GM12878 (cell line): Measurements from ENCODE around the gene CORO1C. TPM values are rescaled to one million over a fixed set of nuclear protein-coding genes. Genes with fewer than 3 reads are reported as not detected.

ENCODE experiments used
- ATAC-seq: fragments of 200-7000 bp; cut with Tn5 transposase; 3 replicates; pipeline ENCODE4 v1.9.1; 2020; ENCODE audit warnings: mild to moderate bottlenecking, moderate library complexity
- BruUV-seq: library from RNA; stranded (reverse); fragments of 400-500 nt; replicated peaks from 2 replicates; lab custom pipeline; 2021; lab: Mats Ljungman, UMichigan
- CTCF ChIA-PET: fragments of 300-600 bp; sonication (Branson Sonifier 250); formaldehyde crosslinking; extraction: SDS; loops from one replicate; lab custom pipeline; 2021; ENCODE audit warnings: inconsistent platforms; lab: Yijun Ruan, JAX
- POLR2A ChIA-PET: fragments of 350-600 bp; formaldehyde crosslinking; extraction: SDS; loops from one replicate; lab custom pipeline; 2021; ENCODE audit warnings: inconsistent platforms; lab: Charles Lee
- RAD21 ChIA-PET: fragments of 300-600 bp; sonication (Branson Sonifier 250); formaldehyde crosslinking; loops from one replicate; lab custom pipeline; 2023; ENCODE audit warnings: antibody characterized with exemption; ENCODE audit not compliant: unreplicated experiment; lab: Charles Lee
- SMC1A ChIA-PET: fragments of 300-600 bp; sonication (Branson Sonifier 250); formaldehyde crosslinking; loops from one replicate; lab custom pipeline; 2023; ENCODE audit not compliant: unreplicated experiment, uncharacterized antibody; lab: Charles Lee
- DNase-seq: peaks from one replicate; pipeline ENCODE4 v3.0.0-alpha.2; 2011; ENCODE audit warnings: low read depth, low spot score
- FAIRE-seq: peaks from 3 replicates; lab custom pipeline; 2011; peaks lifted over from hg19 to GRCh38; lab: Jason Lieb, UNC
- H2AFZ ChIP-seq: 2 replicates; pipeline ENCODE4 v1.6.0; 2011; ENCODE audit warnings: low read depth, low read length, control low read depth; ENCODE audit not compliant: control insufficient read depth
- H3K27ac ChIP-seq: 2 replicates; pipeline ENCODE4 v1.5.1; 2011; ENCODE audit warnings: control low read depth; ENCODE audit not compliant: control insufficient read depth, insufficient read depth
- H3K27me3 ChIP-seq, 2 experiments: replicated peaks in 1 of 2; 2 replicates each; pipeline versions ENCODE4 v1.6.0 to v1.6.1; 2011; ENCODE audit warnings: low read length in 1 of 2; ENCODE audit not compliant: control insufficient read depth in 2 of 2, insufficient read depth in 2 of 2
- H3K36me3 ChIP-seq, 2 experiments: 2 replicates each; pipeline ENCODE4 v1.5.1; 2011; ENCODE audit warnings: low read length in 1 of 2; ENCODE audit not compliant: control insufficient read depth in 2 of 2, insufficient read depth in 2 of 2
- H3K4me1 ChIP-seq: 2 replicates; pipeline ENCODE4 v1.6.1; 2011; ENCODE audit warnings: mild to moderate bottlenecking, low read length, moderate library complexity, mixed read lengths; ENCODE audit not compliant: control insufficient read depth, insufficient read depth
- H3K4me2 ChIP-seq: 2 replicates; pipeline ENCODE4 v1.6.0; 2011; ENCODE audit warnings: control low read depth; ENCODE audit not compliant: control insufficient read depth, insufficient read depth
- H3K4me3 ChIP-seq: fragments of 200-600 bp; sonication (generic); 2 replicates; pipeline ENCODE4 v1.5.1; 2016
- H3K79me2 ChIP-seq: 2 replicates; pipeline ENCODE4 v1.6.0; 2011; ENCODE audit warnings: low read length; ENCODE audit not compliant: control insufficient read depth, insufficient read depth
- H3K9ac ChIP-seq: 2 replicates; pipeline ENCODE4 v1.8.0; 2011; ENCODE audit warnings: low read length, control low read depth, mixed read lengths; ENCODE audit not compliant: control insufficient read depth, insufficient read depth
- H3K9me3 ChIP-seq: replicated peaks from 3 replicates; pipeline ENCODE4 v1.5.1; 2011; ENCODE audit warnings: mild to moderate bottlenecking, low read length; ENCODE audit not compliant: control insufficient read depth, insufficient read depth
- H4K20me1 ChIP-seq: 2 replicates; pipeline ENCODE4 v1.6.0; 2011; ENCODE audit not compliant: control insufficient read depth, insufficient read depth
- BMI1 ChIP-seq: fragments of 450-650 bp; IDR thresholded peaks from 2 replicates; pipeline ENCODE4 v1.6.1; 2016; ENCODE audit warnings: mild to moderate bottlenecking, moderate library complexity, borderline replicate concordance
- CEBPB ChIP-seq, 2 experiments: fragments of 150-350 bp in 1 of 2; IDR thresholded peaks; 2 replicates each; pipeline ENCODE4 v1.6.1; 2012 to 2014; ENCODE audit warnings: low read depth in 2 of 2, low read length in 2 of 2, borderline replicate concordance in 1 of 2, inconsistent platforms in 1 of 2
- GABPA ChIP-seq: IDR thresholded peaks from 2 replicates; pipeline ENCODE4 v1.6.1; 2014; ENCODE audit warnings: antibody characterized with exemption, low read depth, mild to moderate bottlenecking, inconsistent platforms
- IKZF2 ChIP-seq, 2 experiments: fragments of 450-650 bp; IDR thresholded peaks; 2 replicates each; pipeline ENCODE4 v1.6.1; 2017; ENCODE audit warnings: mild to moderate bottlenecking in 2 of 2, moderate library complexity in 2 of 2
- MTA3 ChIP-seq: IDR thresholded peaks from 2 replicates; pipeline ENCODE4 v1.6.1; 2012; ENCODE audit warnings: low read length, inconsistent platforms, borderline replicate concordance
- MXI1 ChIP-seq: fragments of 150-350 bp; IDR thresholded peaks from 2 replicates; pipeline ENCODE4 v1.6.1; 2011; ENCODE audit warnings: low read depth, mild to moderate bottlenecking, inconsistent platforms, low read length, improper control_type of control experiment
- NR2C1 ChIP-seq: fragments of 450-650 bp; IDR thresholded peaks from 2 replicates; pipeline ENCODE4 v1.6.1; 2017; ENCODE audit warnings: antibody characterized with exemption, mild to moderate bottlenecking, moderate library complexity
- NRF1 ChIP-seq: conservative IDR thresholded peaks from 2 replicates; pipeline ENCODE4 v1.6.1; 2011; ENCODE audit warnings: mild to moderate bottlenecking, low read depth, low read length, improper control_type of control experiment
- SPI1 ChIP-seq: IDR thresholded peaks from 2 replicates; pipeline ENCODE4 v1.6.1; 2011; ENCODE audit warnings: low read depth, mild to moderate bottlenecking, low read length, moderate library complexity, borderline replicate concordance; ENCODE audit not compliant: insufficient read depth
- SREBF2 ChIP-seq: IDR thresholded peaks from 2 replicates; pipeline ENCODE4 v1.6.1; 2012; ENCODE audit warnings: mild to moderate bottlenecking, low read length
- STAT1 ChIP-seq: fragments of 450-650 bp; conservative IDR thresholded peaks from 2 replicates; pipeline ENCODE4 v1.6.1; 2014; ENCODE audit warnings: antibody characterized with exemption, mild to moderate bottlenecking
- YY1 ChIP-seq: IDR thresholded peaks from 2 replicates; pipeline ENCODE4 v1.6.1; 2011; ENCODE audit warnings: low read depth, mild to moderate bottlenecking, low read length
- WGBS: methylation state at CpG from one replicate; pipeline ENCODE4 v1.1.6; 2016; ENCODE audit warnings: low lambda C conversion rate; ENCODE audit not compliant: insufficient replicate concordance, insufficient coverage; ENCODE audit errors: missing lambda C conversion rate; 5-methylcytosine and 5-hydroxymethylcytosine counted together
- in situ Hi-C: fragments of 300-500 bp; cut with MboI; formaldehyde crosslinking; loops from 9 replicates; pipeline ENCODE4 v1.14.3; 2018; ENCODE audit warnings: mixed read lengths
- intact Hi-C: fragments of 100-400 bp; cut with micrococcal nuclease; formaldehyde crosslinking; loops from one replicate; pipeline ENCODE4 v1.14.2; 2022; ENCODE audit not compliant: unreplicated experiment
- polyA plus RNA-seq, 11 experiments: library from polyadenylated mRNA; depleted of rRNA in 4 of 11; unstranded in 6 of 11; stranded (reverse) in 5 of 11; fragments of >200 nt; fragmentation: Nextera tagmentation in 4 of 11; fragmentation: Illumina TruSeq in 1 of 11; extraction: Ambion mirVana in 4 of 11; extraction: Trizol in 1 of 11; gene quantifications; 1 replicate in 1 of 11; 2 replicates in 10 of 11; pipeline versions ENCODE4 v1.2.1 to v1.2.3, GENCODE V29; 2011 to 2016; ENCODE audit warnings: inconsistent platforms in 2 of 11, missing spikeins in 2 of 11, low read depth in 1 of 11
- total RNA-seq, 4 experiments: library from RNA; depleted of rRNA in 3 of 4; stranded (reverse); fragments of >200 nt in 3 of 4; fragmentation: Illumina TruSeq in 1 of 4; extraction: Trizol in 1 of 4; gene quantifications; 2 replicates each; pipeline versions ENCODE4 v1.2.1 to v1.2.3, GENCODE V29; 2013 to 2021
- TF ChIP-seq, protein P1 (sequence below): fragments of 150-350 bp; IDR thresholded peaks from 2 replicates; pipeline ENCODE4 v1.6.1; 2014; ENCODE audit warnings: mild to moderate bottlenecking, low read depth, low read length
- TF ChIP-seq, protein P2 (sequence below): fragments of 450-650 bp; IDR thresholded peaks from 2 replicates; pipeline ENCODE4 v1.6.1; 2017; ENCODE audit warnings: mild to moderate bottlenecking
- TF ChIP-seq, protein P3 (sequence below): fragments of 450-650 bp; IDR thresholded peaks from 2 replicates; pipeline ENCODE4 v1.6.1; 2016; ENCODE audit warnings: mild to moderate bottlenecking

Gene CORO1C
- total and polyA plus RNA-seq, 10 of the 15 experiments (the other 5 are each of a cell fraction or from before 2014, with no cell fraction given): 52.7 to 254 (median 171) TPM

DNA sequence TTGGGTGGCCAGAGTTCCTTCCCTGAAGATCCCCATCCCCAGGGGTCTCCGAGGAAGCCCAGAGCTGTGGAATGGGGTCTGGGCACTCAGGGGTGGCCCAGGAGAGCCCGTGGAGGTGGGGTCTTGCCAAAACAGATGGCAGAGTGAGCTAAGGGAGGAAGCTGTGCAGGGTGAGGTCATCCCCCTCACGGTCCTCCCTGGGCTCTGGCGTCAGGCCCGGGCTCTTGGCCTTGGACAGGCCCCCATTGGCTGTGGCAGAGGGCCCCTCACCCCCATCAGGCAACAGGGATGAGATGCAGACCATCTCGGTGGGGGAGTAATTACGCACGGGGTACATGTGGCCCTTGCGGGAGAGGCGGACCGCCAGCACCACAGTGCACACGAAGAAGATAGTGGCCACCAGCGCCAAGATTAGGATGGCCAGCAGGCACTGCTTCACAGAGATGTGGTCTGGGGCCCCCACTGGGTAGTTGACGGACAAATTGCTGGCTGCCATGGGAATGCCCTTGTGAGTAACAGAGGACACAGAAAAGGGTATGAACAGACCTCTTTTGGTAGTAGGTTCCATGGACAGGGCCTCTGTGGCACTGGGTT lies 108.3 kb downstream of the CORO1C start (continued):
- TF ChIP-seq CEBPB (IDR thresholded peaks at IDR 0.05; ENCODE audit: borderline replicate concordance in 1 of 2, low read depth in 2 of 2, low read length in 2 of 2) (no peak), STAT1 (no peak), NR2C1 (no peak)

DNA sequence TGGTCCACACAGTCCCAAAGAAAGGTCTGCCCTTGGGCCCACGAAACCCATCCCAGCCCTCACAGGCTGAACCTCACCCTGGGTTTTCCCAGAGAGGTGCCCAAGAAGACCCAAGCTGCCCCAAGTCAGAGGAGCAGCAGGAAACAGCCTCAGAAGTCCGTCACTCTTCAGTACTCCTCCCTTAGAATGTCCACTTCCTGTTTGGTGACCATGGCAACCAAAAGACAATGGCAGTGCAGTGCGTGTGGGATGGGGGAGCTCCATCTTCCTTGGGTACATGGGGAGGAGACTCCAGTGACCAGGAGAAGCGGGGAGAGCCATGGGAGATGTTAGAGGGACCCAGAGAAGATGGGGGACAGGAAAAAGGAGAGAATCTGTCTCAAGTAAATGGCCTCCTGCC lies 108.9 kb downstream of the CORO1C start:
- H3K9ac ChIP-seq: no peak overlapping the region
- FAIRE-seq (peak; percentile 66), ATAC-seq (peak; percentile 47)
- TF ChIP-seq GABPA: 0 out of 2 replicates have a peak, but pooled peaks have one; percentile 42
- no peak for TF ChIP-seq IKZF2 (IDR thresholded peaks at IDR 0.05)
- no peak for TF ChIP-seq MTA3
- TF ChIP-seq, protein P1, sequence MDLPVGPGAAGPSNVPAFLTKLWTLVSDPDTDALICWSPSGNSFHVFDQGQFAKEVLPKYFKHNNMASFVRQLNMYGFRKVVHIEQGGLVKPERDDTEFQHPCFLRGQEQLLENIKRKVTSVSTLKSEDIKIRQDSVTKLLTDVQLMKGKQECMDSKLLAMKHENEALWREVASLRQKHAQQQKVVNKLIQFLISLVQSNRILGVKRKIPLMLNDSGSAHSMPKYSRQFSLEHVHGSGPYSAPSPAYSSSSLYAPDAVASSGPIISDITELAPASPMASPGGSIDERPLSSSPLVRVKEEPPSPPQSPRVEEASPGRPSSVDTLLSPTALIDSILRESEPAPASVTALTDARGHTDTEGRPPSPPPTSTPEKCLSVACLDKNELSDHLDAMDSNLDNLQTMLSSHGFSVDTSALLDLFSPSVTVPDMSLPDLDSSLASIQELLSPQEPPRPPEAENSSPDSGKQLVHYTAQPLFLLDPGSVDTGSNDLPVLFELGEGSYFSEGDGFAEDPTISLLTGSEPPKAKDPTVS: no peak
- TF ChIP-seq, protein P2, sequence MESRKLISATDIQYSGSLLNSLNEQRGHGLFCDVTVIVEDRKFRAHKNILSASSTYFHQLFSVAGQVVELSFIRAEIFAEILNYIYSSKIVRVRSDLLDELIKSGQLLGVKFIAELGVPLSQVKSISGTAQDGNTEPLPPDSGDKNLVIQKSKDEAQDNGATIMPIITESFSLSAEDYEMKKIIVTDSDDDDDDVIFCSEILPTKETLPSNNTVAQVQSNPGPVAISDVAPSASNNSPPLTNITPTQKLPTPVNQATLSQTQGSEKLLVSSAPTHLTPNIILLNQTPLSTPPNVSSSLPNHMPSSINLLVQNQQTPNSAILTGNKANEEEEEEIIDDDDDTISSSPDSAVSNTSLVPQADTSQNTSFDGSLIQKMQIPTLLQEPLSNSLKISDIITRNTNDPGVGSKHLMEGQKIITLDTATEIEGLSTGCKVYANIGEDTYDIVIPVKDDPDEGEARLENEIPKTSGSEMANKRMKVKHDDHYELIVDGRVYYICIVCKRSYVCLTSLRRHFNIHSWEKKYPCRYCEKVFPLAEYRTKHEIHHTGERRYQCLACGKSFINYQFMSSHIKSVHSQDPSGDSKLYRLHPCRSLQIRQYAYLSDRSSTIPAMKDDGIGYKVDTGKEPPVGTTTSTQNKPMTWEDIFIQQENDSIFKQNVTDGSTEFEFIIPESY: no peak
- TF ChIP-seq, protein P3, sequence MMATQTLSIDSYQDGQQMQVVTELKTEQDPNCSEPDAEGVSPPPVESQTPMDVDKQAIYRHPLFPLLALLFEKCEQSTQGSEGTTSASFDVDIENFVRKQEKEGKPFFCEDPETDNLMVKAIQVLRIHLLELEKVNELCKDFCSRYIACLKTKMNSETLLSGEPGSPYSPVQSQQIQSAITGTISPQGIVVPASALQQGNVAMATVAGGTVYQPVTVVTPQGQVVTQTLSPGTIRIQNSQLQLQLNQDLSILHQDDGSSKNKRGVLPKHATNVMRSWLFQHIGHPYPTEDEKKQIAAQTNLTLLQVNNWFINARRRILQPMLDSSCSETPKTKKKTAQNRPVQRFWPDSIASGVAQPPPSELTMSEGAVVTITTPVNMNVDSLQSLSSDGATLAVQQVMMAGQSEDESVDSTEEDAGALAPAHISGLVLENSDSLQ: peak; percentile 57; the same call in 1 of the 2 replicates
- no peak for TF ChIP-seq NRF1
- no peak for TF ChIP-seq SREBF2
- 0 out of 2 replicates have a peak, but pooled peaks have one; percentile 32 for TF ChIP-seq MXI1
- TF ChIP-seq BMI1: peak; percentile 92
- peak; percentile 45 for TF ChIP-seq YY1
- peak; percentile 85 for TF ChIP-seq SPI1

More for the DNA sequence above, 108.9 kb downstream of the CORO1C start:
- in situ Hi-C loops (no loop called here), intact Hi-C loops (no loop called here)
- H4K20me1 ChIP-seq: no peaks in the 10 kb centered on the region
- ChIA-PET POLR2A (interaction anchor here (0.9 to 8.2 kb wide), 3 partner anchors 11 to 54 kb away, joined by 3 to 211 read pairs (median 5); partner anchors contain the start of genes ISCU and SELPLG), SMC1A (interaction anchor here (0.6 to 11.4 kb wide), 7 partner anchors 14 to 181 kb away, joined by 3 to 718 read pairs (median 3); partner anchors contain the start of genes ISCU and SART3), RAD21 (interaction anchor here (1.0 to 15.9 kb wide), 4 partner anchors 12 to 181 kb away, joined by 4 to 633 read pairs (median 114); partner anchors contain the start of genes ISCU, SART3 and SELPLG), CTCF (interaction anchor here (0.7 to 17.2 kb wide), 4 partner anchors 14 to 1215 kb away, joined by 3 to 866 read pairs (median 80); partner anchors contain the start of genes ISCU, SART3 and SELPLG)
- H3K36me3 ChIP-seq: peaks cover 3 to 14% of the 10 kb centered on the region in 2 experiments; a peak in 3 of 4 replicates
- 28% methylated on average over 4 of the region's 4 CpGs for WGBS
- no peaks in the 10 kb centered on the region for H3K27me3 ChIP-seq
- TSS peak; percentile 43 for BruUV-seq
- H3K4me1 ChIP-seq: peaks cover 25% of the 10 kb centered on the region
- H3K4me3 ChIP-seq: no peak overlapping the region
- DNase-seq: no peak
- no peaks in the 10 kb centered on the region for H3K79me2 ChIP-seq
- peak overlapping the region; percentile 15; the same call in 1 of the 2 replicates for H3K27ac ChIP-seq
- H3K4me2 ChIP-seq: no peak overlapping the region
- H2AFZ ChIP-seq: no peak overlapping the region; the same call in 1 of the 2 replicates
- H3K9me3 ChIP-seq: no peaks in the 10 kb centered on the region; the same call in 2 of the 3 replicates
